ENCODE data around the gene GPR179. TPM values are rescaled to one million over a fixed set of nuclear protein-coding genes. Genes with fewer than 3 reads are reported as not detected.

GPR179 gene
- polyA plus RNA-seq, 4 donors: 0.18 to 0.28 TPM; not detected in 2

DNA sequence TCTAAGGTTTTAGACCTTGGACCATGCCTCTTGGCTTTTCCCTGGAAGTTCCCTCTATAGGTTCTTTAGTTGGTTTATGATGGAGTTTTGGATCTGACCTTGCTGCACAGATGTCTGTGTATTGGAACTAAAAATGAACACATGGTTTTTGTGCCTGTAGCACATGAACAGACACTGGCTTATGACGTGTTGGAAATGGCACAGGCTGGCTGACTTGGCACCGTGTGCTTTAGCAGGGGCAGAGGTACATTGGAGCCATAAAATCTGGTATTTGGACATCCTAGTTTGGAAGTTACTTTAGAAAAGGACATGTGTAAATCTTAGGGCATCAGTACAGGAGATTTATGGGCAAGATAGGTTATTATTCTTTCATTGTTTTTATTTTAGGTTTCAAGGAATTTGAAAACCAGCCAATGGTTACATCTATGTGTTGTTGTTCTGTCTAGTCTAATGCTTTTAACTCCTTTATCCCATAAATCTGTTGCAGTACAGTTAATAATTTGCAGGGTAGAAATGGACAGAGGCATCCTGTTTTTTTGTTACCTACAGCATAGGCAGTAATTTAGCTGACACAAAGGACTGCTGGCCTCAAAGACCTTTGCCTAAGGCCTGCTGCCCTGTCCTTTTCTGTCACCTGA lies 13.8 kb upstream of the GPR179 start:
- Histone ChIP-seq H3K27ac (ENCODE audit: low read depth in 1 of 3, low read length in 2 of 3) (no peak overlapping the region), H3K27me3 (ENCODE audit: control insufficient read depth in 3 of 3, insufficient read depth in 3 of 3, low read length in 3 of 3) (no peaks in the 10 kb centered on the region), H3K36me3 (ENCODE audit: control insufficient read depth in 3 of 3, insufficient read depth in 2 of 3, low read depth in 1 of 3, low read length in 3 of 3) (peaks cover 0 to 4% (median 3%) of the 10 kb centered on the region in 3 donors), H3K4me3 (ENCODE audit: low read depth in 1 of 3, low read length in 3 of 3) (no peak overlapping the region), H3K9me3 (ENCODE audit: control insufficient read depth in 2 of 2, insufficient read depth in 1 of 2, low read depth in 1 of 2, low read length in 1 of 2) (no peaks in the 10 kb centered on the region), H3K4me1 (ENCODE audit: control insufficient read depth in 3 of 3, insufficient read depth in 2 of 3, low read depth in 1 of 3, low read length in 2 of 3) (peaks cover 4 to 39% (median 17%) of the 10 kb centered on the region in 3 donors)
- DNase-seq: no peak
- 10 to 34% (median 33%) methylated on average over 2 of the region's 2 CpGs for WGBS, 3 donors
- FAIRE-seq: no peak

- no peaks in the 10 kb centered on the region for H3K9me3 ChIP-seq (ENCODE audit: control insufficient read depth in 2 of 2, insufficient read depth in 1 of 2, low read depth in 1 of 2, low read length in 1 of 2)
- H3K27me3 ChIP-seq (ENCODE audit: control insufficient read depth in 3 of 3, insufficient read depth in 3 of 3, low read length in 3 of 3): no peaks in the 10 kb centered on the region
- H3K4me1 ChIP-seq (ENCODE audit: control insufficient read depth in 3 of 3, insufficient read depth in 2 of 3, low read depth in 1 of 3, low read length in 2 of 3): peaks cover 4 to 39% (median 17%) of the 10 kb centered on the region in 3 donors
- no peak overlapping the region for H3K4me3 ChIP-seq (ENCODE audit: low read depth in 1 of 3, low read length in 3 of 3)
- 90 to 93% (median 92%) methylated on average over 4 of the region's 4 CpGs for WGBS, 3 donors
- peaks cover 0 to 2% (median 0%) of the 10 kb centered on the region in 3 donors for H3K36me3 ChIP-seq (ENCODE audit: control insufficient read depth in 3 of 3, insufficient read depth in 2 of 3, low read depth in 1 of 3, low read length in 3 of 3)
- no peak overlapping the region for H3K27ac ChIP-seq (ENCODE audit: low read depth in 1 of 3, low read length in 2 of 3)
- FAIRE-seq (no peak), DNase-seq (no peak)
Observed at GRCh38 chr17:38355251-38355650, 11.5 kb upstream of the GPR179 start.

DNA sequence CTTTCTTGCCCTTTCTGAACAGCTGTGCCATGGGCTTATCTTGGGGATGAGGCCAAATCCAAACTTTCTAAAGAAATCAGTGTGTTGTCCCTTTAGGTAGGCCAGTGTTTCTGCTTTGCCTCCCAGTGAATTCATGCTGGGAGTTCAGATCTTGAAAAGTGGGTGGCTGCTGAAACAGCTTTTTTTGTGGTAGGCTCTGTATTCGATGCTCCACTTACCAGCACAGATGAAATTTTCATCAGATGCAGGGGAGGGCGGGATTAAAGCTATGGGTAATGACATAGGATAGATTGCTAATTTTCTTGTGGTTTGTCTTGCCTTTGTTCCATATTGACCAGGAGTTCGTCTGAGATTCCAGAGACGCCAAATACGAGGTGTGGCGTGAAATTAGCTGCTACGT lies 10.7 kb upstream of the GPR179 start:
- Histone ChIP-seq H3K27ac (ENCODE audit: low read depth in 1 of 3, low read length in 2 of 3) (no peak overlapping the region), H3K9me3 (ENCODE audit: control insufficient read depth in 2 of 2, insufficient read depth in 1 of 2, low read depth in 1 of 2, low read length in 1 of 2) (no peaks in the 10 kb centered on the region), H3K36me3 (ENCODE audit: control insufficient read depth in 3 of 3, insufficient read depth in 2 of 3, low read depth in 1 of 3, low read length in 3 of 3) (peaks cover 0 to 2% (median 0%) of the 10 kb centered on the region in 3 donors), H3K4me1 (ENCODE audit: control insufficient read depth in 3 of 3, insufficient read depth in 2 of 3, low read depth in 1 of 3, low read length in 2 of 3) (peaks cover 4 to 39% (median 17%) of the 10 kb centered on the region in 3 donors), H3K27me3 (ENCODE audit: control insufficient read depth in 3 of 3, insufficient read depth in 3 of 3, low read length in 3 of 3) (no peaks in the 10 kb centered on the region), H3K4me3 (ENCODE audit: low read depth in 1 of 3, low read length in 3 of 3) (no peak overlapping the region)
- DNase-seq: no peak
- WGBS, 3 donors: 81 to 86% (median 81%) methylated on average over 7 of the region's 7 CpGs
- no peak for FAIRE-seq

- H3K4me3 ChIP-seq (ENCODE audit: low read depth in 1 of 3, low read length in 3 of 3): no peak overlapping the region
- peaks cover 0 to 2% (median 0%) of the 10 kb centered on the region in 3 donors for H3K36me3 ChIP-seq (ENCODE audit: control insufficient read depth in 3 of 3, insufficient read depth in 2 of 3, low read depth in 1 of 3, low read length in 3 of 3)
- H3K4me1 ChIP-seq (ENCODE audit: control insufficient read depth in 3 of 3, insufficient read depth in 2 of 3, low read depth in 1 of 3, low read length in 2 of 3): peaks cover 4 to 33% (median 17%) of the 10 kb centered on the region in 3 donors
- no peak overlapping the region for H3K27ac ChIP-seq (ENCODE audit: low read depth in 1 of 3, low read length in 2 of 3)
- no peaks in the 10 kb centered on the region for H3K27me3 ChIP-seq (ENCODE audit: control insufficient read depth in 3 of 3, insufficient read depth in 3 of 3, low read length in 3 of 3)
- FAIRE-seq (no peak), DNase-seq (no peak)
- H3K9me3 ChIP-seq (ENCODE audit: control insufficient read depth in 2 of 2, insufficient read depth in 1 of 2, low read depth in 1 of 2, low read length in 1 of 2): no peaks in the 10 kb centered on the region
- 82 to 84% (median 83%) methylated on average over 13 of the region's 13 CpGs for WGBS, 3 donors
Observed at GRCh38 chr17:38353668-38354067, 9.9 kb upstream of the GPR179 start.

GRCh38 chr17:38353086-38353604 lies 9.4 kb upstream of the GPR179 start:
- H3K4me3 ChIP-seq (ENCODE audit: low read depth in 1 of 3, low read length in 3 of 3): peak overlapping the region; percentile 74 to 94 (median 84)
- DNase-seq: peak in 1 of 2 donors; percentile 33
- no peaks in the 10 kb centered on the region for H3K27me3 ChIP-seq (ENCODE audit: control insufficient read depth in 3 of 3, insufficient read depth in 3 of 3, low read length in 3 of 3)
- no peaks in the 10 kb centered on the region for H3K9me3 ChIP-seq (ENCODE audit: control insufficient read depth in 2 of 2, insufficient read depth in 1 of 2, low read depth in 1 of 2, low read length in 1 of 2)
- H3K36me3 ChIP-seq (ENCODE audit: control insufficient read depth in 3 of 3, insufficient read depth in 2 of 3, low read depth in 1 of 3, low read length in 3 of 3): peaks cover 0 to 2% (median 0%) of the 10 kb centered on the region in 3 donors
- peak overlapping the region in 1 of 3 donors; percentile 54 for H3K27ac ChIP-seq (ENCODE audit: low read depth in 1 of 3, low read length in 2 of 3)
- no peak for FAIRE-seq
- peaks cover 4 to 30% (median 17%) of the 10 kb centered on the region in 3 donors for H3K4me1 ChIP-seq (ENCODE audit: control insufficient read depth in 3 of 3, insufficient read depth in 2 of 3, low read depth in 1 of 3, low read length in 2 of 3)
- 7 to 18% (median 16%) methylated on average over 8 of the region's 8 CpGs for WGBS, 3 donors

DNA sequence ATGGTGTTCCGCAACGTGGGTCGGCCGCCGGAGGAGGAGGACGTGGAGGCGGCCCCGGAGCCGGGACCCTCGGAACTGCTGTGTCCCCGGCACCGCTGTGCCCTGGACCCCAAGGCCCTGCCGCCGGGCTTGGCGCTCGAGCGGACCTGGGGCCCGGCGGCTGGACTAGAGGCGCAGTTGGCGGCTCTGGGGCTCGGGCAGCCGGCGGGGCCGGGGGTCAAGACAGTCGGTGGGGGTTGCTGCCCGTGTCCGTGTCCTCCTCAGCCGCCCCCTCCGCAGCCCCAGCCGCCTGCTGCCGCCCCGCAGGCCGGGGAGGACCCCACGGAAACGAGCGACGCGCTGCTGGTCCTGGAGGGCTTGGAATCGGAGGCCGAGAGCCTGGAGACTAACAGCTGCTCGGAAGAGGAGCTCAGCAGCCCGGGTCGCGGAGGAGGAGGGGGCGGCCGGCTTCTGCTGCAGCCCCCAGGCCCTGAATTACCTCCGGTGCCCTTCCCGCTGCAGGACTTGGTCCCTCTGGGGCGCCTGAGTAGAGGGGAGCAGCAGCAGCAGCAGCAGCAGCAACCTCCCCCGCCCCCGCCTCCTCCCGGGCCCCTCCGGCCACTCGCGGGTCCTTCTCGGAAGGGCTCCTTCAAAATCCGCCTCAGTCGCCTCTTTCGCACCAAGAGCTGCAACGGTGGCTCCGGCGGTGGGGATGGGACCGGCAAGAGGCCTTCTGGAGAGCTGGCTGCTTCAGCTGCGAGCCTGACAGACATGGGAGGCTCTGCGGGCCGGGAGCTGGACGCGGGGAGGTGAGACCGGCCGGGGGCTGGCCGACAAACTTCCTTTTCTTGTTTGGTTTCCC lies 8.7 kb upstream of the GPR179 start:
- Histone ChIP-seq H3K4me1 (ENCODE audit: control insufficient read depth in 3 of 3, insufficient read depth in 2 of 3, low read depth in 1 of 3, low read length in 2 of 3) (peaks cover 4 to 23% (median 17%) of the 10 kb centered on the region in 3 donors), H3K27me3 (ENCODE audit: control insufficient read depth in 3 of 3, insufficient read depth in 3 of 3, low read length in 3 of 3) (no peaks in the 10 kb centered on the region), H3K9me3 (ENCODE audit: control insufficient read depth in 2 of 2, insufficient read depth in 1 of 2, low read depth in 1 of 2, low read length in 1 of 2) (no peaks in the 10 kb centered on the region), H3K27ac (ENCODE audit: low read depth in 1 of 3, low read length in 2 of 3) (peak overlapping the region in 2 of 3 donors; percentile 46 to 54), H3K36me3 (ENCODE audit: control insufficient read depth in 3 of 3, insufficient read depth in 2 of 3, low read depth in 1 of 3, low read length in 3 of 3) (peaks cover 0 to 2% (median 0%) of the 10 kb centered on the region in 3 donors), H3K4me3 (ENCODE audit: low read depth in 1 of 3, low read length in 3 of 3) (peak overlapping the region; percentile 74 to 94 (median 84))
- peak; percentile 25 to 59 for DNase-seq
- FAIRE-seq: no peak
- 0 to 1% (median 0%) methylated on average over 49 to 72 of the region's 72 CpGs for WGBS, 3 donors

- peak within 1 kb of the TSS; percentile 74 to 94 (median 84) for H3K4me3 ChIP-seq (ENCODE audit: low read depth in 1 of 3, low read length in 3 of 3)
- FAIRE-seq (no peak), DNase-seq (peak; percentile 91 to 98)
- no peaks in the 10 kb centered on the region for H3K9me3 ChIP-seq (ENCODE audit: control insufficient read depth in 2 of 2, insufficient read depth in 1 of 2, low read depth in 1 of 2, low read length in 1 of 2)
- H3K27ac ChIP-seq (ENCODE audit: low read depth in 1 of 3, low read length in 2 of 3): peak within 1 kb of the TSS; percentile 84 to 90 (median 84)
- no peaks in the 10 kb centered on the region for H3K27me3 ChIP-seq (ENCODE audit: control insufficient read depth in 3 of 3, insufficient read depth in 3 of 3, low read length in 3 of 3)
- H3K36me3 ChIP-seq (ENCODE audit: control insufficient read depth in 3 of 3, insufficient read depth in 2 of 3, low read depth in 1 of 3, low read length in 3 of 3): peaks cover 0 to 2% (median 0%) of the 10 kb centered on the region in 3 donors
- peaks cover 4 to 17% (median 14%) of the 10 kb centered on the region in 3 donors for H3K4me1 ChIP-seq (ENCODE audit: control insufficient read depth in 3 of 3, insufficient read depth in 2 of 3, low read depth in 1 of 3, low read length in 2 of 3)
- WGBS, 3 donors: 2 to 3% (median 3%) methylated on average over 39 to 84 of the region's 84 CpGs
Observed at GRCh38 chr17:38351412-38352222, 7.9 kb upstream of the GPR179 start, which contains the start of gene SOCS7. SOCS7 (plus strand) TSS chr17:38351844; CDS start chr17:38352053, 209 bp downstream.

All from small intestine (tissue), 7 donors.